Measurements from ENCODE around the gene MKNK1. TPM values are rescaled to one million over a fixed set of nuclear protein-coding genes. Genes with fewer than 3 reads are reported as not detected.

MKNK1 gene
- total RNA-seq, 1 donor from 2014 or later: 16.8 TPM

DNA sequence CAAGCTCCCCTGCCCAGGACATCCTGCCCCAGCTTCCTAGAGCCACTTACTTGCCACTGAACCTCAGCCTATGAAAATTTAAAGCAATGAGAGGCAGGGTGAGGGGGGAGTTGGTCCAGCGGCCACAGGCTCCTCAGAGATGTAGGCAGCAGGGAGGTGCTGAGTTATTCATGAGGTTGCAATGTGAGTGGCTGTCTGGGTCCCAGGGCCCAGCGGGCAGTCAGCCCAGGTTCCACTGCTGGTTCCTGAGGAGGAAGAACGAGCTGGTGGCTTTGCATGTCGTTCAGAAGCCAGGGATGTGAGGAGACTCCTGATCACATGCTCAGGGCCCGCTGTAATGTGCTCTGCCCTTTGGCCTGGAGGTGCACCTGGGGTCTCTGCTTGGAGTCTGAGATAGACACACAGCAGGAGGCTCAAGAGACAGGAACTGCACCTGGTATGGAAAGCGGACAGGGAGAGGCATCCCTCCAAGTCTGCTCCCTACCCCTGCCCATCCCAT is 52.4 kb downstream of the MKNK1 start, which contains the start of gene KNCN:
Gene KNCN (minus strand): TSS at position 51 of the 499 bp plus-strand sequence. CDS start 432 bp downstream, outside the sequence.
- DNase-seq (ENCODE audit: low read depth) (no peak), FAIRE-seq (no peak)
- no peaks in the 10 kb centered on the region for H3K36me3 ChIP-seq (ENCODE audit: control insufficient read depth, insufficient read depth, low read length)
- H3K4me3 ChIP-seq (ENCODE audit: low read depth, low read length): no peak within 1 kb of the TSS
- H3K27me3 ChIP-seq (ENCODE audit: control insufficient read depth, insufficient read depth, low read length): no peaks in the 10 kb centered on the region
- TF ChIP-seq, protein P1, sequence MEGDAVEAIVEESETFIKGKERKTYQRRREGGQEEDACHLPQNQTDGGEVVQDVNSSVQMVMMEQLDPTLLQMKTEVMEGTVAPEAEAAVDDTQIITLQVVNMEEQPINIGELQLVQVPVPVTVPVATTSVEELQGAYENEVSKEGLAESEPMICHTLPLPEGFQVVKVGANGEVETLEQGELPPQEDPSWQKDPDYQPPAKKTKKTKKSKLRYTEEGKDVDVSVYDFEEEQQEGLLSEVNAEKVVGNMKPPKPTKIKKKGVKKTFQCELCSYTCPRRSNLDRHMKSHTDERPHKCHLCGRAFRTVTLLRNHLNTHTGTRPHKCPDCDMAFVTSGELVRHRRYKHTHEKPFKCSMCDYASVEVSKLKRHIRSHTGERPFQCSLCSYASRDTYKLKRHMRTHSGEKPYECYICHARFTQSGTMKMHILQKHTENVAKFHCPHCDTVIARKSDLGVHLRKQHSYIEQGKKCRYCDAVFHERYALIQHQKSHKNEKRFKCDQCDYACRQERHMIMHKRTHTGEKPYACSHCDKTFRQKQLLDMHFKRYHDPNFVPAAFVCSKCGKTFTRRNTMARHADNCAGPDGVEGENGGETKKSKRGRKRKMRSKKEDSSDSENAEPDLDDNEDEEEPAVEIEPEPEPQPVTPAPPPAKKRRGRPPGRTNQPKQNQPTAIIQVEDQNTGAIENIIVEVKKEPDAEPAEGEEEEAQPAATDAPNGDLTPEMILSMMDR (IDR thresholded peaks at IDR 0.05; ENCODE audit: insufficient read depth, low read length, severe bottlenecking): no peak

- Histone ChIP-seq H3K36me3 (ENCODE audit: control insufficient read depth, insufficient read depth, low read length) (no peaks in the 10 kb centered on the region), H3K27me3 (ENCODE audit: control insufficient read depth, insufficient read depth, low read length) (peaks cover 4% of the 10 kb centered on the region)
- no peak for DNase-seq (ENCODE audit: low read depth)
Observed at GRCh38 chr1:46550751-46551231, 53.3 kb downstream of the MKNK1 start.

GRCh38 chr1:46549697-46550681 is 54.1 kb downstream of the MKNK1 start:
- Histone ChIP-seq H3K4me3 (ENCODE audit: low read depth, low read length) (no peak overlapping the region), H3K36me3 (ENCODE audit: control insufficient read depth, insufficient read depth, low read length) (no peaks in the 10 kb centered on the region), H3K27me3 (ENCODE audit: control insufficient read depth, insufficient read depth, low read length) (peaks cover 9% of the 10 kb centered on the region)
- DNase-seq (ENCODE audit: low read depth) (peak; percentile 25), FAIRE-seq (no peak)
- TF ChIP-seq, protein P1 (IDR thresholded peaks at IDR 0.05; ENCODE audit: insufficient read depth, low read length, severe bottlenecking): no peak

More at GRCh38 chr1:46550751-46551231, 53.3 kb downstream of the MKNK1 start:
- TF ChIP-seq, protein P1 (IDR thresholded peaks at IDR 0.05; ENCODE audit: insufficient read depth, low read length, severe bottlenecking): no peak
- H3K4me3 ChIP-seq (ENCODE audit: low read depth, low read length): no peak overlapping the region
- FAIRE-seq: no peak

GRCh38 chr1:46547481-46548383 is 56.3 kb downstream of the MKNK1 start:
- Histone ChIP-seq H3K4me3 (ENCODE audit: low read depth, low read length) (no peak overlapping the region), H3K27me3 (ENCODE audit: control insufficient read depth, insufficient read depth, low read length) (peaks cover 25% of the 10 kb centered on the region), H3K36me3 (ENCODE audit: control insufficient read depth, insufficient read depth, low read length) (no peaks in the 10 kb centered on the region)
- DNase-seq (ENCODE audit: low read depth) (peak; percentile 61), FAIRE-seq (peak; percentile 40)
- TF ChIP-seq, protein P1 (IDR thresholded peaks at IDR 0.05; ENCODE audit: insufficient read depth, low read length, severe bottlenecking): peak; percentile 49

DNA sequence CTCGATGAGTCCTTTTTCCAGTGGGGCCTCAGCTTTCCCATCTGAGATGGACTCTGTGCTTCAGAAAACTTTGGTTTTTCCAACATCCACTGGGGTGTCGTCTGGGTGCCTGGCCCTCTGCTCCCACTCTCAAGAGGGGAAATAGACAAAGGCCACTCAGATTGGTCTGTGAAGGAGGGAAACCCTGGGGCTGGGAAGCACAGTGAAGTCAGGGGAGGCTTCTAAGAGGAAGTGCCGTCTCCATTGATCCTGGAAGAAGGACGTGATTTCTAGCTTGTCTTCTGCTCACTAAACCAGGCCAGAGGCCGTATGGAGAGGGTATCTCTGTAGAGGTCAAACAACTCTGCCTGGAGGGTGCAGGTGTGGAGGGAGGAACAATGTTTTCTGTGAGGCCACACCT is 57.9 kb downstream of the MKNK1 start:
- Histone ChIP-seq H3K4me3 (ENCODE audit: low read depth, low read length) (no peak overlapping the region), H3K36me3 (ENCODE audit: control insufficient read depth, insufficient read depth, low read length) (no peaks in the 10 kb centered on the region), H3K27me3 (ENCODE audit: control insufficient read depth, insufficient read depth, low read length) (peaks cover 26% of the 10 kb centered on the region)
- TF ChIP-seq, protein P1 (IDR thresholded peaks at IDR 0.05; ENCODE audit: insufficient read depth, low read length, severe bottlenecking): no peak
- DNase-seq (ENCODE audit: low read depth) (no peak), FAIRE-seq (no peak)
